Mucosa of descending colon (tissue), 3 donors: ENCODE results near the gene ZNF777. TPM values are rescaled to one million over a fixed set of nuclear protein-coding genes. Genes with fewer than 3 reads are reported as not detected.

Experiments
- ATAC-seq: fragments of 200-7000 bp; cut with Tn5 transposase; one replicate; pipeline ENCODE4 v1.9.1; 2020; ENCODE audit warnings: mild to moderate bottlenecking, moderate library complexity
- DNase-seq, 3 donors: peaks; one replicate each; pipeline ENCODE4 v3.0.0-alpha.2; 2020
- H3K36me3 ChIP-seq: fragments of 200-600 bp; one replicate; pipeline ENCODE4 v1.8.0; 2021; ENCODE audit warnings: low read depth, mild to moderate bottlenecking
- H3K4me1 ChIP-seq: fragments of 200-600 bp; one replicate; pipeline ENCODE4 v1.8.0; 2021; ENCODE audit warnings: low read depth, mild to moderate bottlenecking
- H3K4me3 ChIP-seq: fragments of 200-600 bp; one replicate; pipeline ENCODE4 v1.8.0; 2021; ENCODE audit warnings: mild to moderate bottlenecking
- H3K9me3 ChIP-seq: fragments of 200-600 bp; one replicate; pipeline ENCODE4 v1.8.0; 2021; ENCODE audit warnings: mild to moderate bottlenecking
- CTCF ChIP-seq: fragments of 200-600 bp; IDR thresholded peaks from one replicate; pipeline ENCODE4 v1.8.0; 2022; ENCODE audit warnings: antibody characterized with exemption, mild to moderate bottlenecking
- intact Hi-C, 2 donors: fragments of 100-400 bp; cut with DNase I in 1 of 2; cut with micrococcal nuclease in 1 of 2; formaldehyde crosslinking; loops; one replicate each; pipeline versions ENCODE4 v1.11.0 to v1.11.1; 2022; cut with DNase I, micrococcal nuclease
- total RNA-seq, 3 donors: library from RNA; stranded (reverse); fragmentation: NEBNext Ultra II Directional in 2 of 3; extraction: Animal tissue kit (Norgen Biotek cat#: 25700) in 2 of 3; gene quantifications; one replicate each; pipeline versions ENCODE4 v1.2.1 to v1.2.4, GENCODE V29; 2021 to 2023
- donor health status: DM: no; HTN: no; CAD: no; lungs with moderate emphysema.
- donor health status: DM: no; HTN: no; CAD: no.
- donor health status: DM: no; HTN: yes; CAD: no.

Gene ZNF777
- total RNA-seq, 3 donors from 2014 or later = 9.6 to 12.2 (median 10.0) TPM

GRCh38 chr7:149459540-149460452, 1.1 kb downstream of the ZNF777 start:
- DNase-seq (peak in 1 of 3 donors; percentile 36), ATAC-seq (peak; percentile 16)
- Histone ChIP-seq H3K36me3 (peaks cover 9% of the 10 kb centered on the region), H3K4me1 (peaks cover 13% of the 10 kb centered on the region), H3K4me3 (peak overlapping the region; percentile 51), H3K9me3 (no peaks in the 10 kb centered on the region)
- intact Hi-C loops = no loop called here
- no peak for TF ChIP-seq CTCF

- Histone ChIP-seq H3K4me3 (no peak overlapping the region), H3K9me3 (no peaks in the 10 kb centered on the region), H3K36me3 (peaks cover 10% of the 10 kb centered on the region), H3K4me1 (peaks cover 13% of the 10 kb centered on the region)
- ATAC-seq (no peak), DNase-seq (no peak)
- intact Hi-C loops = no loop called here
- no peak for TF ChIP-seq CTCF
These were observed 1.7 kb downstream of the ZNF777 start for GRCh38 chr7:149459201-149459539.

- ATAC-seq = no peak
- peaks cover 13% of the 10 kb centered on the region for H3K36me3 ChIP-seq
- DNase-seq = no peak
- TF ChIP-seq CTCF = no peak
- intact Hi-C loops = no loop called here
- H3K9me3 ChIP-seq = no peaks in the 10 kb centered on the region
- H3K4me1 ChIP-seq = peaks cover 13% of the 10 kb centered on the region
- no peak overlapping the region for H3K4me3 ChIP-seq
These were observed 2.6 kb downstream of the ZNF777 start for GRCh38 chr7:149458235-149458634.

- H3K4me1 ChIP-seq = peaks cover 13% of the 10 kb centered on the region
- no peaks in the 10 kb centered on the region for H3K9me3 ChIP-seq
- intact Hi-C loops = no loop called here
- no peak overlapping the region for H3K4me3 ChIP-seq
- no peak for ATAC-seq
- TF ChIP-seq CTCF = no peak
- no peak for DNase-seq
- peaks cover 13% of the 10 kb centered on the region for H3K36me3 ChIP-seq
These were observed 3.1 kb downstream of the ZNF777 start for GRCh38 chr7:149457766-149458165.

- peaks cover 13% of the 10 kb centered on the region for H3K36me3 ChIP-seq
- intact Hi-C loops = no loop called here
- no peak for DNase-seq
These were observed 4.1 kb downstream of the ZNF777 start for GRCh38 chr7:149456506-149457421.

More at GRCh38 chr7:149456506-149457421, 4.1 kb downstream of the ZNF777 start:
- H3K9me3 ChIP-seq = no peaks in the 10 kb centered on the region
- H3K4me3 ChIP-seq = no peak overlapping the region
- peaks cover 13% of the 10 kb centered on the region for H3K4me1 ChIP-seq
- ATAC-seq = no peak
- TF ChIP-seq CTCF = no peak
